Effector CD8-positive, alpha-beta T cell (primary cell): ENCODE results near the gene HYI.
"Not testable (repeated sequence)": the region's sequence is repeated elsewhere in the genome, so short reads cannot be mapped to it uniquely, and the experiment has no call there.

Source experiments
- DNase-seq: peaks from one replicate; lab custom pipeline; 2025; lab: John Stamatoyannopoulos, UW

Gene HYI

GRCh38 chr1:43427524-43427923, 26.2 kb downstream of the HYI start:
- no peak for DNase-seq

- DNase-seq = no peak
These were observed 27.5 kb downstream of the HYI start for GRCh38 chr1:43426221-43426620.

- DNase-seq = no peak
These were observed 28.7 kb downstream of the HYI start for GRCh38 chr1:43425045-43425444.

- DNase-seq = no peak
These were observed 29.8 kb downstream of the HYI start for GRCh38 chr1:43423672-43424550.

GRCh38 chr1:43422995-43423671, 30.6 kb downstream of the HYI start:
- DNase-seq = no peak

GRCh38 chr1:43421976-43422750, 31.6 kb downstream of the HYI start:
- no peak for DNase-seq

- no peak for DNase-seq
These were observed 32.3 kb downstream of the HYI start for GRCh38 chr1:43421396-43421795.

GRCh38 chr1:43420874-43421273, 32.9 kb downstream of the HYI start:
- DNase-seq = no peak

- no peak for DNase-seq
These were observed 33.9 kb downstream of the HYI start for GRCh38 chr1:43419627-43420425.

GRCh38 chr1:43418858-43419257, 34.9 kb downstream of the HYI start:
- DNase-seq = no peak

- no peak for DNase-seq
These were observed 37.8 kb downstream of the HYI start for GRCh38 chr1:43415901-43416300.

GRCh38 chr1:43414634-43415223, 39.0 kb downstream of the HYI start:
- peak; percentile 58 for DNase-seq

GRCh38 chr1:43413426-43413825, 40.3 kb downstream of the HYI start:
- not testable (repeated sequence) for DNase-seq

GRCh38 chr1:43410571-43410970, 43.2 kb downstream of the HYI start:
- no peak for DNase-seq

GRCh38 chr1:43405876-43406234, 47.9 kb downstream of the HYI start:
- no peak for DNase-seq

GRCh38 chr1:43405219-43405875, 48.4 kb downstream of the HYI start:
- DNase-seq = no peak

- DNase-seq = no peak
These were observed 49.4 kb downstream of the HYI start for GRCh38 chr1:43404353-43404752.

- no peak for DNase-seq
These were observed 51.5 kb downstream of the HYI start for GRCh38 chr1:43402089-43402865.
